HT1080 (cell line): ENCODE measurements around the gene CELF2. TPM values are rescaled to one million over a fixed set of nuclear protein-coding genes. Genes with fewer than 3 reads are reported as not detected.
"Not testable (repeated sequence)": the region's sequence is repeated elsewhere in the genome, so short reads cannot be mapped to it uniquely, and the experiment has no call there.

ENCODE experiments used
- DNase-seq: peaks from one replicate; pipeline ENCODE4 v3.0.0-alpha.2; 2015; ENCODE audit warnings: low read depth
- total RNA-seq: library from RNA; depleted of rRNA; stranded (reverse); fragments of >200 nt; shearing (Covaris generic); gene quantifications from 2 replicates; pipeline ENCODE4 v1.2.3, GENCODE V29; 2014

CELF2 gene
- total RNA-seq, 1 experiment from 2014 or later = 9.7 TPM

- no peak for DNase-seq
Measured at GRCh38 chr10:11120711-11121110, 103.0 kb downstream of the CELF2 start.

DNA sequence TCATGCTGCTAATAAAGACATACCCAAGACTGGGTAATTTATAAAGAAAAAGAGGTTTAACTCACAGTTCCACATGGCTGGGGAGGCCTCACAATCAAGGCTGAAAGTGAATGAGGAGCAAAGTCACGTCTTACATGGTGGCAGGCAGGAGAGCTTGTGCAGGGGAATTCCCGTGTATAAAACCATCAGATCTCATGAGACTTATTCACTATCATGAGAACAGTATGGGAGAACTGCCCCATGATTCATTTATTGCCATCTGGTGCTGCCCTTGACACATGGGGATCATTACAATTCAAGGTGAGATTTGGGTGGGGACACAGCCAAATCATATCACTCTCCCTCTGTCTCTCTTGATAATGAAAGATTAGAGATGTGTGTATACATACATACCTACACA is 106.2 kb downstream of the CELF2 start:
- DNase-seq = not testable (repeated sequence)

- DNase-seq = no peak
Measured at GRCh38 chr10:11125004-11125403, 107.3 kb downstream of the CELF2 start.

DNA sequence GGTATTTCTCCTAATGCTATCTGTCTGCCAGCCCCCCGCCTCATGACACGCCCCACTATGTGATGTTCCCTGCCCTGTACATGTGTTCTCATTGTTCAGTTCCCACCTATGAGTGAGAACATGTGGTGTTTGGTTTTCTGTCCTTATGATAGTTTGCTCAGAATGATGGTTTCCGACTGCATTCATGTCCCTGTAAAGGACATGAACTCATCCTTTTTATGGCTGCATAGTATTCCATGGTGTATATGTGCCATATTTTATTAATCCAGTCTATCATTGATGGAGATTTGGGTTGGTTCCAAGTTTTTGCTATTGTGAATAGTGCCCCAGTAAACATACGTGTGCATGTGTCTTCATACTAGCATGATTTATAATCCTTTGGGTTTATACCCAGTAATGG is 109.3 kb downstream of the CELF2 start:
- not testable (repeated sequence) for DNase-seq

GRCh38 chr10:11131112-11131639 is 113.5 kb downstream of the CELF2 start:
- DNase-seq = no peak

DNA sequence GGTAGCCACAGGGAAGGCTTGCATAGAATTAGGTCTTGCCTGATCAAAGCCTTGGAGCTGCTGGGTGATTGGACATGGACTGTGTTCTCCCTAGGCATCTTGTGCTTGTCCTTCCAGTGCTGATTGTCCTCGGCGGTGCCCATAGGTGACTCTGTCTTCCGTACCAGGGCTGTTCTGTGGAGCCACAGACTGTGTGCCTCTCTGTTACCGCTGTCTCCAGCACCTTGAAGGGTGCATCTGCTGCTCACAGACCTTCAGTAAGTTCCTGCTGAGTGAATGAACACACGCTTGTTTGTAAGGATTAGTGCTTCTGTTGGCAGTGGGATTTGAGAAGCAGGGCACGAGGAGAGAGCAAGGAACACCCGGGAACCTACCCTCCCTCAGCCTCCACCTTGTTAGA is 116.7 kb downstream of the CELF2 start:
- no peak for DNase-seq

DNA sequence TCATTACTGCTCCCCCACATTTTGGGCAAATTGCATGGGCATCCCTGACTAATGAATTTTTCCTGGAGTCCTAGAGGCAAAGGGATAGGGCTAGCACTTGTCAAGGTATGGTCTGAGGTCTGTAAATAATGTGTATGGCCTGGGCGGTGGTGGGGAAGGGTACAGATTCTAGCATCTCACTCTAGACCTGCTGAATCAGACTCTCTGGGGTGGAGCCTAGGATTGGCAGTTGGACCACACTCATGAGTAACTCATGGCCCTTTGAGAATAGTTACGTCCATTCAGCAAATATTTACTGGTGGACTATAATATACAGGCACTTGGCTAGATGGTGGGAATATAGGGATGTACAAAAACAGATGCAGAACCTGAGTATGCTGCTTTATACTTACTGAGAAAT is 118.0 kb downstream of the CELF2 start:
- no peak for DNase-seq

DNA sequence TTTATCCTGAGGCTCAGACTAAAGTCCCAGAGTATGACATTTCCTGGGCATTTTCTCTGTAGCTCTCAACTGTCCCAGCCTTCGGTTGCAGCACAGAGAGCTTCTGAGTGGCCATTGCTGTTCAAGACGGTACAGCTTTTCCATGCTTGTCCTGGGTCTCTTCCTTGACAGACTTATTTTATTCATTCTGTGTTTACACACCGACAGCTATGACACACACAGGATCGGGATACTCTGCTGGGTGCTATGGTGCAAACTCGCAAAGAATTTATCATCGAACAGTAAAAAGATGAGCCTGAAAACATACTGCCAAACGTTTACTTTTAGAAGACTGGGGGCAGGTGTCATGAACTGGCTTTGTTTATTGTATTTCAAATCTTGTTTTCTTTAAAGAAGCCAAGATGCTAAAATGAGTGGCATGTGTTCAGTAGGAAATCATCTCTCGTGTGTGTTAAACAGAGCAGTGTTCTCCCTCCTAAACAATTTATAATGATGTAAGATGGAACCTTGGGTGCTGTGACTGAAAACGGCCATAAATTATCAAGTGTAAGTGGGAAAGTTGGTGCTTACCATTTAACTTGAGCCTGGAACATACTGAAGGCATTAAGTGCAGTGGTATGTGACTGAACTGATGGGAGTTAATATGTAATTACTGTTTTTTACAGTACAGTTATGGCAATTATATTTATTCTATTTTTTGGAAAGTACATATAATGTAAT is 120.8 kb downstream of the CELF2 start:
- DNase-seq = no peak

GRCh38 chr10:11140963-11141362 is 123.3 kb downstream of the CELF2 start:
- no peak for DNase-seq

GRCh38 chr10:11141571-11142091 is 124.0 kb downstream of the CELF2 start:
- DNase-seq = no peak

GRCh38 chr10:11142777-11143176 is 125.1 kb downstream of the CELF2 start:
- DNase-seq = no peak

GRCh38 chr10:11143242-11143641 is 125.6 kb downstream of the CELF2 start:
- no peak for DNase-seq

- no peak for DNase-seq
Measured at GRCh38 chr10:11144626-11145494, 127.2 kb downstream of the CELF2 start.

GRCh38 chr10:11145495-11145855 is 127.8 kb downstream of the CELF2 start:
- peak; percentile 52 for DNase-seq

GRCh38 chr10:11146402-11147171 is 128.9 kb downstream of the CELF2 start:
- no peak for DNase-seq

DNA sequence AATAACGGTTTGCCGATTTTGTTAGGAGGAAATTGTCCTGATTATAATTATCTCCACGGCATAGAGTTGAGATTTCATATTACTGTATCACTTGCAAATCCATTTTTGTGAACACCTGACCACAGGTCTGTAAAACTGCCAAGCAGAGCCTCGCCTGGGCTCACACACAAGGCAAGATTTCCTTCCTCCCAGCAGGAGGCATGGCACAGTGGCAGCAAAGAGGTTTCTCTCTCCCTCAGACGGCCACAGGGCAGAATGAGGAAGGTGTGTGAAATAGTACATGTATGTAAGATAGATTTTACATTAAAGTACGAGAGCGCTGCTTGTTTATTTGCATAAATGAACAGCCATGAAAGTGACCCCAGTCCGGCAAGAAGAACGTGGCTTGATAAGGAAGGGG is 130.1 kb downstream of the CELF2 start:
- DNase-seq = no peak

GRCh38 chr10:11148142-11149028 is 130.7 kb downstream of the CELF2 start:
- no peak for DNase-seq

GRCh38 chr10:11149807-11150141 is 132.1 kb downstream of the CELF2 start:
- DNase-seq = no peak

DNA sequence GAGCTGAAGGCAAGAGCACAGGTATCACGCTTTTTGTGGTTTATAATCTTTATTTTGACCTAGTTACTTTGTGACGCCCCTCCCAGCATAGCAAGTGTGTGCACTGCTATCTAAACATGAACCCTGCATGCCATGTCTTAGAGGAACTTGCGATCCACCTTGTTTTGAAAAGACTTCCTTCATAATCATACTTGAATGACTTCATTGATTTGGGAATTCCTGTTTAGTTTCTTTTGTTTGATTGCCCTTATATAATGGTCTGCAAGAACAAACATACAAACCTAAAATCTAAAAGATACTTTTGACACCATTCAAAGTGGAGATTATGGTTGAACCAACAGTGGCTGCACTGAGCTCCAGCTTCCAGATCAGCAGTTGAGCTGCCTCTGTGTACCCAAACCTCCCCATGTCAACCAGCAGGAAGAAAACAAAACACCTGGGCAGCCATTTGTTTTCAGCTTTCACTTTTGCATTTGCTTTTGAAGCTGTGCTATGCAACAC is 132.6 kb downstream of the CELF2 start:
- DNase-seq = no peak

DNA sequence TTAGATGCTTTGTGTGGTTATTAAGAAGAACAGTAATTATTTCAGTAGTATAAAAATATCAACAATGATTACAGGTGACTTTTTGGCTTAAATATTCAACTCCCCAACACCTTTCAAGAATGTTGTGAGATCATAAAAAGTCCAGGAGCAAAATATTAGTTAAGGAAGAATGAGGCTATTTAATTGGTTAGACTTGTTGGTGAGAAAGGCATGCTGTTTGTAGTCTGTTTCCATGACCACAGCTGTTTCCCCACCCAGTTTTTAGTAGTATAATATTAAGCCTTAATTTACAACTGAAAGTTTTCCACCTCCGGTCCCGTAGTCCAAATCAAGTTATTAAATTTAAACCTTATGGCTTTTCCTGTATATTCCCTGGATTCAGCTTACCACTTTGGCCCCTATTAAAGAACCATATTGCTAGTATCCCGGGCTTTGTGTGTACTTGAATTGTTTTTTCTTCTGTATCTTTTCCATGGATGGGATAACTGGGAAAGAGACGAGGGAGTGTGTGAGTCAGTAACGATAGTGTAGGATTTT is 133.3 kb downstream of the CELF2 start:
- DNase-seq = no peak
